Tibial nerve (tissue), 4 donors: ENCODE results near the gene RNF20. TPM values are rescaled to one million over a fixed set of nuclear protein-coding genes. Genes with fewer than 3 reads are reported as not detected.

Source experiments
- DNase-seq, 2 donors: peaks; one replicate each; pipeline ENCODE4 v3.0.0-alpha.2; 2019; ENCODE audit warnings: low spot score in 2 of 2
- H3K27ac ChIP-seq, 4 donors: fragments of 200-600 bp; sonication (generic) in 3 of 4; one replicate each; pipeline ENCODE4 v1.5.1; 2017 to 2019; ENCODE audit warnings: mild to moderate bottlenecking in 1 of 4
- H3K27me3 ChIP-seq, 2 donors: fragments of 200-600 bp; sonication (generic) in 1 of 2; one replicate each; pipeline versions ENCODE4 v1.5.1 to v1.6.0; 2017 to 2019
- H3K36me3 ChIP-seq, 3 donors: fragments of 200-600 bp; sonication (generic); one replicate each; pipeline ENCODE4 v1.5.1; 2018 to 2019
- H3K4me1 ChIP-seq, 4 donors: fragments of 200-600 bp; sonication (generic) in 3 of 4; one replicate each; pipeline ENCODE4 v1.5.1; 2017 to 2019
- H3K4me3 ChIP-seq, 4 donors: fragments of 200-600 bp; sonication (generic) in 3 of 4; one replicate each; pipeline ENCODE4 v1.5.1; 2017 to 2019; ENCODE audit warnings: mild to moderate bottlenecking in 1 of 4, moderate library complexity in 1 of 4
- H3K9me3 ChIP-seq, 4 donors: fragments of 200-600 bp; sonication (generic) in 3 of 4; one replicate each; pipeline ENCODE4 v1.5.1; 2017 to 2019
- EP300 ChIP-seq, 2 donors: sonication (generic); formaldehyde crosslinking; IDR thresholded peaks; one replicate each; pipeline ENCODE4 v1.6.1; 2017; ENCODE audit warnings: antibody characterized with exemption in 2 of 2, mild to moderate bottlenecking in 1 of 2
- POLR2A ChIP-seq, 2 donors: fragments of 450-650 bp; IDR thresholded peaks; one replicate each; pipeline ENCODE4 v1.6.1; 2017; ENCODE audit warnings: antibody characterized with exemption in 2 of 2, mild to moderate bottlenecking in 2 of 2, moderate library complexity in 2 of 2
- WGBS, 2 donors: methylation state at CpG; one replicate each; pipeline ENCODE4 v1.1.5; 2018; 5-methylcytosine and 5-hydroxymethylcytosine counted together
- total RNA-seq, 4 donors: library from RNA; depleted of rRNA; stranded (reverse); fragments of >200 nt; gene quantifications; one replicate each; pipeline ENCODE4 v1.1.0, GENCODE V29; 2016
- TF ChIP-seq, protein P1 (sequence below), 5 experiments: fragments of 200-600 bp in 3 of 5; fragments of 450-650 bp in 2 of 5; sonication (generic) in 3 of 5; IDR thresholded peaks; one replicate each; pipeline ENCODE4 v1.5.1; 2016 to 2019; ENCODE audit warnings: antibody characterized with exemption in 5 of 5, mild to moderate bottlenecking in 3 of 5, moderate library complexity in 2 of 5

Gene RNF20
- total RNA-seq, 4 donors from 2014 or later, result 17.8 to 28.5 (median 23.8) TPM

DNA sequence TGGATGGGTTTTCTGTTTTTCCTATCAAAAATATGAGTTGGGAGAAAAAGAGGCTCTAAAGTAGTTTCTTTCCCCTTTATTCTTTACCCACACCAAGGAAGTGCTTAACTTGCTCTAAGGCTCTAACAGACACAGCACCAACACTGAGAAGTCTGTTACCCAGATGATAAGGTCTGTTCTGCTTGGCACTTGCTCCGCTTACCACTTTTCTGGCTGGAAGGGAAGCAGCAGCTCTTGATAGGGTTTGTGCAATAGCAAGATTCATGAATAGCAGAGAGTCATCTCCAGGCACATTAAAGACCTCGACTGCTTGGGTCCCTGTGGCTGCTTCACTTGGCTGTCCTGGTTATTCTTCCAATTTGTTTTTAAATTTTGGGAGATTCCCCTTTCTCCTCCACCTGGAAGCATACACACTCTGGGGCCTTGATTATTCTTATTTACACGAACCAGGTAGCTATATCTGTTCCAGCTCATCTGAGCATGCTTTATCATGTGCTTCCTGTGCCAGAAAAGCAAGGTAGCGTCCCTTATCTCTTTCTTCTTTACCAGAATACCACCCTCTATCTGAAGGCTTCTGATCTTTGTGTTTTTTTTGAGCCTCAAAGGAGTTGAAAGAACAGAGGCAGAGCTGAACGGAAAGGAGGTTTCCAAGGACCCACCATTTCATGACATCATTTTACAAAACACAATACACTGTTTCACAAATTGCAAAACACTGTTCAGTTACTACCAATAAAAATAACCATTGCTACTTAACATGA is 36.3 kb downstream of the RNF20 start:
- DNase-seq, result no peak
- TF ChIP-seq, protein P1, sequence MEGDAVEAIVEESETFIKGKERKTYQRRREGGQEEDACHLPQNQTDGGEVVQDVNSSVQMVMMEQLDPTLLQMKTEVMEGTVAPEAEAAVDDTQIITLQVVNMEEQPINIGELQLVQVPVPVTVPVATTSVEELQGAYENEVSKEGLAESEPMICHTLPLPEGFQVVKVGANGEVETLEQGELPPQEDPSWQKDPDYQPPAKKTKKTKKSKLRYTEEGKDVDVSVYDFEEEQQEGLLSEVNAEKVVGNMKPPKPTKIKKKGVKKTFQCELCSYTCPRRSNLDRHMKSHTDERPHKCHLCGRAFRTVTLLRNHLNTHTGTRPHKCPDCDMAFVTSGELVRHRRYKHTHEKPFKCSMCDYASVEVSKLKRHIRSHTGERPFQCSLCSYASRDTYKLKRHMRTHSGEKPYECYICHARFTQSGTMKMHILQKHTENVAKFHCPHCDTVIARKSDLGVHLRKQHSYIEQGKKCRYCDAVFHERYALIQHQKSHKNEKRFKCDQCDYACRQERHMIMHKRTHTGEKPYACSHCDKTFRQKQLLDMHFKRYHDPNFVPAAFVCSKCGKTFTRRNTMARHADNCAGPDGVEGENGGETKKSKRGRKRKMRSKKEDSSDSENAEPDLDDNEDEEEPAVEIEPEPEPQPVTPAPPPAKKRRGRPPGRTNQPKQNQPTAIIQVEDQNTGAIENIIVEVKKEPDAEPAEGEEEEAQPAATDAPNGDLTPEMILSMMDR (IDR thresholded peaks at IDR 0.05), result no peak
- TF ChIP-seq POLR2A (IDR thresholded peaks at IDR 0.05), result no peak
- no peak for TF ChIP-seq EP300 (IDR thresholded peaks at IDR 0.05)
- Histone ChIP-seq H3K4me1 (no peaks in the 10 kb centered on the region), H3K4me3 (no peak overlapping the region), H3K27ac (no peak overlapping the region), H3K36me3 (peaks cover 0 to 55% (median 0%) of the 10 kb centered on the region in 3 donors), H3K9me3 (no peaks in the 10 kb centered on the region), H3K27me3 (no peaks in the 10 kb centered on the region)
- 73 to 78% methylated on average over 5 of the region's 5 CpGs for WGBS, 2 donors

GRCh38 chr9:101571114-101571513 is 37.5 kb downstream of the RNF20 start:
- 89 to 93% methylated on average over 1 of the region's 1 CpG for WGBS, 2 donors
- H3K4me3 ChIP-seq, result no peak overlapping the region
- no peak for DNase-seq
- H3K9me3 ChIP-seq, result no peaks in the 10 kb centered on the region
- TF ChIP-seq, protein P1 (IDR thresholded peaks at IDR 0.05), result no peak
- TF ChIP-seq POLR2A (IDR thresholded peaks at IDR 0.05) (no peak), EP300 (IDR thresholded peaks at IDR 0.05) (no peak)
- no peaks in the 10 kb centered on the region for H3K27me3 ChIP-seq
- no peaks in the 10 kb centered on the region for H3K4me1 ChIP-seq
- peaks cover 0 to 43% (median 0%) of the 10 kb centered on the region in 3 donors for H3K36me3 ChIP-seq
- no peak overlapping the region for H3K27ac ChIP-seq

DNA sequence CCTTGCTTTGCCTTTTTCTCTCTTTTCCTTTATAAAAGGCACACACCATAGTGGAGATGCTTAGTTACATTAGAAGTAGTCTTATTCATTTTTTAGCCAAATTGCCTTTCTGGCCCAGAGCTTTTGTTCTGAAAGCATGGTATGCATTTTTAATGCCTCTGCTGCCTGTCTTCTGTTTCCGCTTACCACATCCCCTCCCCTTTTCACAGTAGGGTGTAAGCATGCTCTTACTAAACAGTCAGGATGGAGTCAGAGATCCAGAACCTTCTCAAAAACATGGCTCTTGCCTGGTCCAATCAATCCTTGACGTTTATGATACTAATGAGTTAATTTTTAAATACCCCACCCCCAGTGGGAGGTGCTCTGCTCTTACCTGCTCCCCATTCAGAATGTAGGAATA is 38.7 kb downstream of the RNF20 start:
- TF ChIP-seq, protein P1 (IDR thresholded peaks at IDR 0.05), result no peak
- TF ChIP-seq POLR2A (IDR thresholded peaks at IDR 0.05) (no peak), EP300 (IDR thresholded peaks at IDR 0.05) (no peak)

DNA sequence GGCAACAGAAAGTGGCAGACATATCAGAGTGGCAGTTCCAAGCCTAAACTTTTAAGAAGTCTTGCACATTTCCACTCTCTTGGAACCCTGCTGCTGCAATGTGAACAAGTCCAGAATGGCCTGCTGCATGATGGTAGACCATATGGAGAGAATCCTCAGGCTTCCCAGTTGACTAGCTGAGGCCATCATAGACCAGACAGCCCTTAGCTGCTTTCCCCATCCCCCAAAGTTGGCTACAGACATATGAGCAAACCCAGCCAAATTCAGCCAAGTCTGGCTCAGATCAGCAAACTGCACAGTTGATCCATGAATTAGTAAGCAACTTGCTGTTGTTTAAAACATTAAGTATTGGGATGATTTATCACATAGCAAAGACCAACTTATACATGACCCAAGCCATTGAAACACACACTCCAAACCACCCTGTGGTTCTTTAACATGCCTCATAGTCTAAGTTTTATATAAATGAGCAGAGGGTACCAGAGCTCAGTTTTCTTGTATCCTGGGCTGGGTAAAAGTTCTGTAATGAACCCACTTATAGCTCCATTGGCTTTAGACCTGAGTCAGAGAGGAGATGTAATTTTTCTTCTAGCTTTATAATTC is 41.2 kb downstream of the RNF20 start:
- Histone ChIP-seq H3K4me1 (no peaks in the 10 kb centered on the region), H3K27ac (no peak overlapping the region), H3K36me3 (peaks cover 0 to 19% (median 0%) of the 10 kb centered on the region in 3 donors), H3K27me3 (no peaks in the 10 kb centered on the region), H3K9me3 (no peaks in the 10 kb centered on the region), H3K4me3 (no peak overlapping the region)
- no peak for DNase-seq
- no peak for TF ChIP-seq POLR2A (IDR thresholded peaks at IDR 0.05)
- TF ChIP-seq, protein P1 (IDR thresholded peaks at IDR 0.05), result no peak
- TF ChIP-seq EP300 (IDR thresholded peaks at IDR 0.05), result no peak

More for the DNA sequence above, 38.7 kb downstream of the RNF20 start:
- no peak for DNase-seq
- Histone ChIP-seq H3K36me3 (peaks cover 0 to 31% (median 0%) of the 10 kb centered on the region in 3 donors), H3K27me3 (no peaks in the 10 kb centered on the region), H3K9me3 (no peaks in the 10 kb centered on the region), H3K4me3 (no peak overlapping the region), H3K4me1 (no peaks in the 10 kb centered on the region), H3K27ac (no peak overlapping the region)
- WGBS, 2 donors, result 63 to 85% methylated on average over 2 of the region's 2 CpGs

- Histone ChIP-seq H3K27me3 (no peaks in the 10 kb centered on the region), H3K36me3 (peaks cover 0 to under 1% (median 0%) of the 10 kb centered on the region in 3 donors), H3K4me1 (no peaks in the 10 kb centered on the region), H3K27ac (no peak overlapping the region), H3K9me3 (no peaks in the 10 kb centered on the region), H3K4me3 (no peak overlapping the region)
- WGBS, 2 donors, result 75 to 85% methylated on average over 3 of the region's 3 CpGs
- TF ChIP-seq, protein P1 (IDR thresholded peaks at IDR 0.05), result no peak
- no peak for TF ChIP-seq EP300 (IDR thresholded peaks at IDR 0.05)
- TF ChIP-seq POLR2A (IDR thresholded peaks at IDR 0.05), result no peak
- no peak for DNase-seq
These were observed 44.7 kb downstream of the RNF20 start for GRCh38 chr9:101578378-101578777.
